Measurements from ENCODE around the gene FOXJ1. TPM values are rescaled to one million over a fixed set of nuclear protein-coding genes. Genes with fewer than 3 reads are reported as not detected.

The FOXJ1 gene
- total RNA-seq, 2 experiments from 2014 or later: 0.63 to 0.89 TPM

DNA sequence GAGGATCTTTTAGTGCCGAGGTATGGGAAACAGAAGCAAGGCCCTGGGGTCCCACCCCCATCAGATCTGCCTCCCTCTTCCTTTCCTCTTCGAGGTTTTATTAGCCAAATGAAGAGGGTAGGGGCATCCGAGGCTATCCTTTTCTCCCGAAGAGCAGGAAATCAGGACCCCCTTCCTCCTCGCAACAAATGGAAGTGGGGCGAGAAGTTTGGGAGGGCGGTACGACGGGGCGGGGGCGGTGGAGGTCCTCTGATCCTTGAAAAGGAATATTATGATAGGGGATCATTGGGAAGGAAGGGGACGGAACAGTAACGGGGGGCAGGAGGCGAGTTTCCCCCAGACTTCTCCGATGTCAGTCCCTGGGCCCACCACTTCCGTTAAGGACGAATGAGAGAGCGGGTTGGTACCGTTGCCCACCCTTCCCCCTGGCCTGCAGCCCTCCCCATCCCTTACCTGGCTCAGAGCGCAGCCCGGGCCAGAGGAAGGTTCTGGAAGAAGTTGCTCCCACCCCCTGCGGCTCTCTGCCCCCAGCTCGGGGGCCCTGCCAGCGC, 309 bp downstream of the FOXJ1 start:
- DNase-seq (no peak), ATAC-seq (ENCODE audit: poor library complexity) (no peak)
- peak overlapping the region; percentile 51 for H3K4me3 ChIP-seq (ENCODE audit: low read length)
- Mint-ChIP-seq H3K27me3 (peaks cover 10% of the 10 kb centered on the region), H3K4me1 (ENCODE audit: low read depth) (peaks cover 53% of the 10 kb centered on the region), H3K4me3 (peak overlapping the region; percentile 87), H3K9me3 (no peaks in the 10 kb centered on the region), H3K36me3 (ENCODE audit: low read depth) (no peaks in the 10 kb centered on the region), H3K27ac (peak overlapping the region; percentile 97)
- CTCF ChIA-PET: interaction anchor here (0.6 to 3.2 kb wide), 8 partner anchors 10 to 139 kb away, joined by 3 to 17 read pairs (median 4); no protein-coding TSS in a partner anchor
- intact Hi-C loops (cut with DNase I, micrococcal nuclease): loop anchor here (1.0 to 5.0 kb wide), 3 partner anchors 42 to 127 kb away; partner anchors contain the start of gene UBALD2 (in 1 of the 2)
- peaks cover 8 to 11% of the 10 kb centered on the region in 2 experiments for H3K27me3 ChIP-seq (ENCODE audit: control insufficient read depth in 1 of 2, insufficient read depth in 2 of 2, low read length in 2 of 2)
- POLR2A ChIA-PET: interaction anchor here (0.9 to 4.1 kb wide), 12 partner anchors 11 to 139 kb away, joined by 3 to 30 read pairs (median 8); partner anchors contain the start of gene UBALD2
- TF ChIP-seq, protein P1, sequence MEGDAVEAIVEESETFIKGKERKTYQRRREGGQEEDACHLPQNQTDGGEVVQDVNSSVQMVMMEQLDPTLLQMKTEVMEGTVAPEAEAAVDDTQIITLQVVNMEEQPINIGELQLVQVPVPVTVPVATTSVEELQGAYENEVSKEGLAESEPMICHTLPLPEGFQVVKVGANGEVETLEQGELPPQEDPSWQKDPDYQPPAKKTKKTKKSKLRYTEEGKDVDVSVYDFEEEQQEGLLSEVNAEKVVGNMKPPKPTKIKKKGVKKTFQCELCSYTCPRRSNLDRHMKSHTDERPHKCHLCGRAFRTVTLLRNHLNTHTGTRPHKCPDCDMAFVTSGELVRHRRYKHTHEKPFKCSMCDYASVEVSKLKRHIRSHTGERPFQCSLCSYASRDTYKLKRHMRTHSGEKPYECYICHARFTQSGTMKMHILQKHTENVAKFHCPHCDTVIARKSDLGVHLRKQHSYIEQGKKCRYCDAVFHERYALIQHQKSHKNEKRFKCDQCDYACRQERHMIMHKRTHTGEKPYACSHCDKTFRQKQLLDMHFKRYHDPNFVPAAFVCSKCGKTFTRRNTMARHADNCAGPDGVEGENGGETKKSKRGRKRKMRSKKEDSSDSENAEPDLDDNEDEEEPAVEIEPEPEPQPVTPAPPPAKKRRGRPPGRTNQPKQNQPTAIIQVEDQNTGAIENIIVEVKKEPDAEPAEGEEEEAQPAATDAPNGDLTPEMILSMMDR (IDR thresholded peaks at IDR 0.05): no peak
- H3K36me3 ChIP-seq (ENCODE audit: insufficient read depth, low read length): no peaks in the 10 kb centered on the region
- peaks cover 63% of the 10 kb centered on the region for H3K4me1 ChIP-seq (ENCODE audit: insufficient read depth, low read length)
- H3K9me3 ChIP-seq (ENCODE audit: control insufficient read depth in 1 of 2, insufficient read depth in 1 of 2, low read length in 2 of 2): no peaks in the 10 kb centered on the region
- H3K27ac ChIP-seq (ENCODE audit: low read depth in 1 of 2, low read length in 2 of 2): no peak overlapping the region

DNA sequence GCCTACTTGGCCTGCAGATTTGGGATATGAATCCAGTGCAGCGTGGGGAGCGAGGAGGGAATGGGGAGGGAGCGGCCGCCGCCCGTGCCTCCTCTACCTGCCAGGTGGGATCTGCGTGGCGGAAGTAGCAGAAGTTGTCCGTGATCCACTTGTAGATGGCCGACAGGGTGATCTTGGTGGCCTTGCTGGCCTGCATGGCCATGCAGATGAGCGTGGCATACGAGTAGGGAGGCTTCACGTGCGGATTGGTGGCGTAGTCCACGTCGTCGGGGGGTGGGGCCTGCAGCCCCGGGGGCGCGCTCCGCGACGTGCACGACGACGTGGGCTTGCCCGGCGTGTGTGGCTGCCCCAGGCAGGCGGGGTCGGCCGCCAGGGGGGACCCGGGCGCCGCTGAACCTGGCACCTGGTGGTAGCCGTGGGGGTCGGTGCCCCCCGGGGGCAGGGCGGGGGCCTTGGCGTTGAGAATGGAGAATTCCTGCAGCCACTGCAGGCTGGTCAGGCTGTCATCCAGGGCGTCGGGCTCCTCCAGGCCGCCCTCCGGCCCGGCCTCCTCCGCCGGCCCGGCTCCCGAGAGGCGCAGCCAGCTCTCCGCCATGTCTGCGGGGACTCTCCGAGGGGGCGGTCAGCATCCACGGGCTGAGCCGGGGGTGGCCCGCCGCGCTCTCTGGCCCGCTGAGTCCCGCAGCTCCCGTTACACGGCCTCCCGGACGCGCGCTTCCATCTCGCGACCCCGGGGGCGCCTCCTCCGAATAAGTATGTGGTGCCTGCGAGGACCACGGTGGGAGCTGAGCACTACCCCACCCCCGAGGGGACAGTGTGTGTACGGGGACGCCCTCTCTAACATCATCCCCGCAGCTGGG, 1.0 kb downstream of the FOXJ1 start:
- H3K9me3 Mint-ChIP-seq: no peaks in the 10 kb centered on the region
- H3K4me3 ChIP-seq (ENCODE audit: low read length): peak overlapping the region; percentile 51
- CTCF ChIA-PET: interaction anchor here (0.9 to 3.2 kb wide), 6 partner anchors 13 to 140 kb away, joined by 3 to 17 read pairs (median 5); no protein-coding TSS in a partner anchor
- H3K27ac Mint-ChIP-seq: peak overlapping the region; percentile 97
- peaks cover 52% of the 10 kb centered on the region for H3K4me1 Mint-ChIP-seq (ENCODE audit: low read depth)
- POLR2A ChIA-PET: interaction anchor here (0.6 to 4.1 kb wide), 12 partner anchors 11 to 140 kb away, joined by 3 to 30 read pairs (median 6); partner anchors contain the start of gene UBALD2
- DNase-seq (peak in 11 of 14 experiments; percentile 25 to 69 (median 45)), ATAC-seq (ENCODE audit: poor library complexity) (peak; percentile 19)
- H3K27me3 Mint-ChIP-seq: peaks cover 10% of the 10 kb centered on the region
- no peaks in the 10 kb centered on the region for H3K36me3 Mint-ChIP-seq (ENCODE audit: low read depth)
- peaks cover 63% of the 10 kb centered on the region for H3K4me1 ChIP-seq (ENCODE audit: insufficient read depth, low read length)
- intact Hi-C loops (cut with DNase I, micrococcal nuclease): loop anchor here in 1 of 2 experiments (2.0 to 5.0 kb wide), 2 partner anchors 43 to 127 kb away; partner anchors contain the start of gene UBALD2
- no peaks in the 10 kb centered on the region for H3K9me3 ChIP-seq (ENCODE audit: control insufficient read depth in 1 of 2, insufficient read depth in 1 of 2, low read length in 2 of 2)
- peaks cover 8 to 11% of the 10 kb centered on the region in 2 experiments for H3K27me3 ChIP-seq (ENCODE audit: control insufficient read depth in 1 of 2, insufficient read depth in 2 of 2, low read length in 2 of 2)
- H3K36me3 ChIP-seq (ENCODE audit: insufficient read depth, low read length): no peaks in the 10 kb centered on the region
- no peak overlapping the region for H3K27ac ChIP-seq (ENCODE audit: low read depth in 1 of 2, low read length in 2 of 2)
- peak overlapping the region; percentile 85 for H3K4me3 Mint-ChIP-seq
- TF ChIP-seq, protein P1 (IDR thresholded peaks at IDR 0.05): no peak

DNA sequence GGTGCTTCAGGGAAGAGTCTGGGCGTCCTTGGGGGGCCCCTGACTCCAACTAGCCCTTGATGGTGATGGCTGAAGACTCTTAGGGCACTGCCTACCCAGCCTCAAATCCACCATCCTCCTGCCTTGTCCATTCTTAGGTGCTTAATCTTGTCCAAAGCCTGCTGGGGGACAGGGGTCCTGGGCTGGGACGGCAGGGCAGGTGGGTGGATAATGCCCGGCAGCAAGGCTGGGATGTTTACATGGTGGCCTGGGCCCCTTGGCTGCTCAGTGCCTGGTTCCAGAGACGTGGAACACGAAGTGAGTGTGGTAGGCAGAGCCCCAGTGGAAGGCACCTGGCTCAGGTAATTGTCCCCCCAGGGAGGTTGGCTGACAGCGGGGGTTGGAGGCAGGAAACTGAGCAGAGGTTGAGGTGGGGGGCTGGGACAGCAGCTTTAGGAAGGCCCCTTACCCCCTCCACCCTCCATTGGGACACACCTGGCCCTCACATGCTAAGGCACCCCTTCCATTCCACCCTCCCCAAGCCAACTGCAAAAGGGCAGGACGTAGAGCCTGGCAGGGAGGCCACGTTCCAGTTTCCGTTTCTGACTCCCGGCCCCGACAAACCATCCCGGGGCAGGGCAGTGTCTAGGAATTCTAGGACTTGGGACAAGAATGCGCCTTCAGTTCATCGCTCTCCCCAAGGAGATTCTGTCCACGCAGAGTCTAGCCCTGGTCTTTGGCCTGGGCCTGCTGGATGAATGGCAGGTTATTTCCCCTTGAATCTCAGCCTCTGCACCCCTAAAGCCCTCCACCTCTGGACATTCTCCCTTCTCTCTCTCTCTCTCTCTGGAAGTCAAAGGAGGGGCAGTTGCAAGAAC, 1.9 kb downstream of the FOXJ1 start:
- no peak overlapping the region for H3K27ac Mint-ChIP-seq
- Histone ChIP-seq H3K36me3 (ENCODE audit: insufficient read depth, low read length) (no peaks in the 10 kb centered on the region), H3K9me3 (ENCODE audit: control insufficient read depth in 1 of 2, insufficient read depth in 1 of 2, low read length in 2 of 2) (no peaks in the 10 kb centered on the region), H3K4me1 (ENCODE audit: insufficient read depth, low read length) (peaks cover 56% of the 10 kb centered on the region), H3K4me3 (ENCODE audit: low read length) (no peak overlapping the region), H3K27me3 (ENCODE audit: control insufficient read depth in 1 of 2, insufficient read depth in 2 of 2, low read length in 2 of 2) (peaks cover 8 to 11% of the 10 kb centered on the region in 2 experiments), H3K27ac (ENCODE audit: low read depth in 1 of 2, low read length in 2 of 2) (no peak overlapping the region)
- peaks cover 47% of the 10 kb centered on the region for H3K4me1 Mint-ChIP-seq (ENCODE audit: low read depth)
- ATAC-seq (ENCODE audit: poor library complexity) (no peak), DNase-seq (no peak)
- no peaks in the 10 kb centered on the region for H3K36me3 Mint-ChIP-seq (ENCODE audit: low read depth)
- no peaks in the 10 kb centered on the region for H3K9me3 Mint-ChIP-seq
- no peak overlapping the region for H3K4me3 Mint-ChIP-seq
- CTCF ChIA-PET: no interaction called here
- peaks cover 10% of the 10 kb centered on the region for H3K27me3 Mint-ChIP-seq
- intact Hi-C loops (cut with DNase I, micrococcal nuclease): no loop called here
- POLR2A ChIA-PET: no interaction called here
- TF ChIP-seq, protein P1 (IDR thresholded peaks at IDR 0.05): no peak
